ENCODE measurements around the gene OSBPL10. TPM values are rescaled to one million over a fixed set of nuclear protein-coding genes. Genes with fewer than 3 reads are reported as not detected.

OSBPL10 gene
- total RNA-seq, 1 experiment from 2014 or later, result 48.0 TPM

DNA sequence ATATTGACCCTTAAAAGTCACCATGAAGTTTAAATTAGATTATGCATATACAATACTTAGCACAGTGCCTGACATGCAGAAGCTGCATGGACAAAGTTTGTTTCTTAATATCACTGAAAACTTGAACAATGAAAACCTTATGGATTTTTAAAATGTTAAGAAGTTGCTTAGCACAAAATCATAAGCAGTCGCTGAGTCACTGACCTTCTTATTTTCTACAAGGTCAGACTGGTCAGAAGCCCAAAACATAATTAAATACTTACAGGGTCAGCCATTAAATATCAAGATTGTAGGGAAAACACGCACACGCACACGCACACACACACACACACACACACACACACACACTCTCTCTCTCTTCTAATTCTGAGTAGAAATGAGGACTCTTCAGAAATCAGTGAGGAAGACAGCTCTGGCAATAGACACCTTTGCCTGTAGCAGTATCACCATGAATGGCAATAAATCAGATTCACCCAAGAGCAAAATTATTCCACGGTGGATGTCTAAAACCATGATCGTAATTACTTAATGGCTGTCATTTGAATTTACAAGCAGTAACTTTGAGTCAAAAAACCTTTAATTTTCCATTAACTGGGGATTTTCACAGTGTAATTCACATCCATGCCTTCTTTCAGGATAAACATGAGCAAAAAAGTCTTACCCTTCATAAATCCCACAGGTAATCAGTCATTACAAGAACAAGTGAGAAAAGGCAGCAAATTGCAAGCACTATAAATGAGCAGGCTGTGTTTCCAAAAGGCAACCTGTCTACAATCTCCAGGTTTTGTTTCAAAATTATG lies 147.5 kb downstream of the OSBPL10 start:
- Histone ChIP-seq H3K9me3 (ENCODE audit: low read length) (no peaks in the 10 kb centered on the region), H3K9ac (ENCODE audit: low read length) (no peak overlapping the region), H2AFZ (ENCODE audit: low read length) (no peak overlapping the region), H3F3A (ENCODE audit: low read length, unreplicated experiment) (no peaks in the 10 kb centered on the region), H3K4me2 (ENCODE audit: low read length) (no peak overlapping the region), H3K9me2 (replicated peaks; ENCODE audit: low read length) (no peaks in the 10 kb centered on the region), H3K4me3 (ENCODE audit: low read length) (no peak overlapping the region), H3K27me3 (ENCODE audit: low read length) (no peaks in the 10 kb centered on the region), H3K4me1 (ENCODE audit: insufficient read depth, low read length) (peaks cover 9% of the 10 kb centered on the region), H3K27ac (ENCODE audit: low read length) (no peak overlapping the region), H4K20me1 (ENCODE audit: low read length) (no peaks in the 10 kb centered on the region; the same call in 1 of the 2 replicates), H3K79me2 (ENCODE audit: low read length) (no peaks in the 10 kb centered on the region; the same call in 1 of the 2 replicates), H3K36me3 (ENCODE audit: low read depth, low read length) (no peaks in the 10 kb centered on the region; the same call in 1 of the 2 replicates)
- no peak for ATAC-seq
- intact Hi-C loops (cut with micrococcal nuclease), result no loop called here
- no peak for DNase-seq
- no TSS peak for BruUV-seq (replicated peaks)
- ChIA-PET POLR2A (ENCODE audit: unreplicated experiment) (no interaction called here), CTCF (no interaction called here)
- TF ChIP-seq CTCF (conservative IDR thresholded peaks at IDR 0.05; ENCODE audit: low read depth, low read length), result no peak
- no peak for TF ChIP-seq EZH2phosphoT487 (IDR thresholded peaks at IDR 0.05; ENCODE audit: borderline replicate concordance, low read length)
- TF ChIP-seq EZH2 (IDR thresholded peaks at IDR 0.05; ENCODE audit: low read length, unreplicated experiment), result no peak

- Histone ChIP-seq H3K9ac (ENCODE audit: low read length) (no peak overlapping the region), H3K4me2 (ENCODE audit: low read length) (no peak overlapping the region), H2AFZ (ENCODE audit: low read length) (no peak overlapping the region), H3K27me3 (ENCODE audit: low read length) (no peaks in the 10 kb centered on the region), H3K9me2 (replicated peaks; ENCODE audit: low read length) (no peaks in the 10 kb centered on the region), H3K4me1 (ENCODE audit: insufficient read depth, low read length) (peaks cover 9% of the 10 kb centered on the region), H3K4me3 (ENCODE audit: low read length) (no peak overlapping the region), H3K36me3 (ENCODE audit: low read depth, low read length) (no peaks in the 10 kb centered on the region; the same call in 1 of the 2 replicates), H3K27ac (ENCODE audit: low read length) (no peak overlapping the region), H4K20me1 (ENCODE audit: low read length) (no peaks in the 10 kb centered on the region; the same call in 1 of the 2 replicates), H3K9me3 (ENCODE audit: low read length) (no peaks in the 10 kb centered on the region), H3K79me2 (ENCODE audit: low read length) (no peaks in the 10 kb centered on the region; the same call in 1 of the 2 replicates), H3F3A (ENCODE audit: low read length, unreplicated experiment) (no peaks in the 10 kb centered on the region)
- TF ChIP-seq EZH2 (IDR thresholded peaks at IDR 0.05; ENCODE audit: low read length, unreplicated experiment) (no peak), CTCF (conservative IDR thresholded peaks at IDR 0.05; ENCODE audit: low read depth, low read length) (no peak), EZH2phosphoT487 (IDR thresholded peaks at IDR 0.05; ENCODE audit: borderline replicate concordance, low read length) (no peak)
- intact Hi-C loops (cut with micrococcal nuclease), result no loop called here
- ATAC-seq, result no peak
- no TSS peak for BruUV-seq (replicated peaks)
- CTCF ChIA-PET, result no interaction called here
- no peak for DNase-seq
- POLR2A ChIA-PET (ENCODE audit: unreplicated experiment), result no interaction called here
Observed at GRCh38 chr3:31832551-31832950, 148.5 kb downstream of the OSBPL10 start.

DNA sequence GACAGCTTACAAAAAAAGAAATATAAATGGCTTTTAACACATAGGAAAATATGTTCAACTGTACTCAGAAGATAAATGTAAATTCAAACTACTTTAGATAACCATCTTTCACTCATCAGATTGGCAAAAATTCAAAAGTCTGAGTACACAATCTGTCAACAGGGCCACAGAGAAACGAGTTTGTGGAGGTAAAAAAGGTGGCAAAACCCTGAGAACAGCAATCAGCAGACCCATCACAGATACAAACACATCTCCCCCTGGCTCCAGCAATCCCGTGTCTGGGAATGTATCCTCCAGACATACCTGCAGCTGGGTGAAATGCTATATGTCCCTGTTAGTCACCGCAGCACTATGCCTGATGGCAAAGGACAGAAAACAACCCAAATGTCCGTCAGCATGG lies 149.5 kb downstream of the OSBPL10 start:
- CTCF ChIA-PET, result no interaction called here
- Histone ChIP-seq H2AFZ (ENCODE audit: low read length) (no peak overlapping the region), H3K36me3 (ENCODE audit: low read depth, low read length) (no peaks in the 10 kb centered on the region; the same call in 1 of the 2 replicates), H3K9ac (ENCODE audit: low read length) (no peak overlapping the region), H4K20me1 (ENCODE audit: low read length) (no peaks in the 10 kb centered on the region; the same call in 1 of the 2 replicates), H3K27me3 (ENCODE audit: low read length) (no peaks in the 10 kb centered on the region), H3F3A (ENCODE audit: low read length, unreplicated experiment) (no peaks in the 10 kb centered on the region), H3K79me2 (ENCODE audit: low read length) (no peaks in the 10 kb centered on the region), H3K4me2 (ENCODE audit: low read length) (no peak overlapping the region), H3K9me3 (ENCODE audit: low read length) (no peaks in the 10 kb centered on the region), H3K4me3 (ENCODE audit: low read length) (no peak overlapping the region), H3K4me1 (ENCODE audit: insufficient read depth, low read length) (peaks cover 9% of the 10 kb centered on the region), H3K9me2 (replicated peaks; ENCODE audit: low read length) (no peaks in the 10 kb centered on the region), H3K27ac (ENCODE audit: low read length) (no peak overlapping the region)
- DNase-seq, result peak; percentile 51
- no peak for TF ChIP-seq EZH2phosphoT487 (IDR thresholded peaks at IDR 0.05; ENCODE audit: borderline replicate concordance, low read length)
- TF ChIP-seq CTCF (conservative IDR thresholded peaks at IDR 0.05; ENCODE audit: low read depth, low read length), result no peak
- TF ChIP-seq EZH2 (IDR thresholded peaks at IDR 0.05; ENCODE audit: low read length, unreplicated experiment), result no peak
- intact Hi-C loops (cut with micrococcal nuclease), result no loop called here
- ATAC-seq, result peak; percentile 40; the same call in 1 of the 2 replicates
- POLR2A ChIA-PET (ENCODE audit: unreplicated experiment), result no interaction called here
- no TSS peak for BruUV-seq (replicated peaks)

All from PC-3 (cell line).